HG02759 (cell line): ENCODE results near the gene KLRG1.

Source experiments
- ATAC-seq: cut with Tn5 transposase; IDR thresholded peaks from one replicate; pipeline ENCODE4 v1.9.1; 2021; ENCODE audit warnings: mild to moderate bottlenecking, moderate library complexity; ENCODE audit not compliant: unreplicated experiment

KLRG1 gene

GRCh38 chr12:9040484-9041186, 51.3 kb downstream of the KLRG1 start:
- ATAC-seq: no peak

DNA sequence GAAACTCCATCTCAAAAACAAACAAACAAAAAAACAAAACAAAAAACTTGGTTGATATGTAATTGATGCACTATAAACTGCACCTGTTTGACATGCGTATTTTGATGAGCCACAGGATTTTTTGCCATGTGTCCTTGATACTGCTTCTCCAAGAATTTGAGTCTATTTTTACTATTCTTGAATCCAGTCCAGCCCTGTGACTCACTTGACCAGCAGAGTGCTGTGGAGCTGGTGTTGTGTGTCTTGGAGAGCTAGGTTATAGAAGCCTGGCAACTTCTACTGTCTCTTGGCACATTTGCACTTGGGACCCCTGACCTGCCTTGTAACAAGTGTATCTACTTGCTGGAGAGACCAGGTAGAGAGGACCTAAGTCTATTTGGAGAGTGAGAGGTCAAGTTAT, 52.0 kb downstream of the KLRG1 start:
- no peak for ATAC-seq

GRCh38 chr12:9043766-9044165, 54.4 kb downstream of the KLRG1 start:
- no peak for ATAC-seq

DNA sequence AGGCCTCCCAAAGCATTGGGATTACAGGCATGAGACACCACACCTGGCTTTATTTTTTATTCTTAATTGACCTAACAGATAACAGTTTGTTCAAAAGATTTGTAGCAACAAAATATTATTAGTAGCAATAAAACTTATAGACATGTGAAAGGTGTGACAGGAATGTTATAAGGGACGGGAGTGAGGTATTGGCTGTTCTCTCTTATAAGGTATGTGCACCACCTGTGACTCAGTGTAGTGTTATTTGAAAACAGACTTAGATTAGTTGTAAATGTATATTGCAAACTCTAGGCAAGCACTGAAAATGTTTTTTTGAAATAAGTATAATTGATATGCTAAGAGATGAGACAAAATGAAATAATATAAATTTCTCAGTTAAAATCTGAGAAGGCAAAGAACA, 57.8 kb downstream of the KLRG1 start:
- ATAC-seq: no peak

GRCh38 chr12:9048930-9049329, 59.6 kb downstream of the KLRG1 start:
- ATAC-seq: no peak

GRCh38 chr12:9049520-9050133, 60.3 kb downstream of the KLRG1 start:
- ATAC-seq: no peak

DNA sequence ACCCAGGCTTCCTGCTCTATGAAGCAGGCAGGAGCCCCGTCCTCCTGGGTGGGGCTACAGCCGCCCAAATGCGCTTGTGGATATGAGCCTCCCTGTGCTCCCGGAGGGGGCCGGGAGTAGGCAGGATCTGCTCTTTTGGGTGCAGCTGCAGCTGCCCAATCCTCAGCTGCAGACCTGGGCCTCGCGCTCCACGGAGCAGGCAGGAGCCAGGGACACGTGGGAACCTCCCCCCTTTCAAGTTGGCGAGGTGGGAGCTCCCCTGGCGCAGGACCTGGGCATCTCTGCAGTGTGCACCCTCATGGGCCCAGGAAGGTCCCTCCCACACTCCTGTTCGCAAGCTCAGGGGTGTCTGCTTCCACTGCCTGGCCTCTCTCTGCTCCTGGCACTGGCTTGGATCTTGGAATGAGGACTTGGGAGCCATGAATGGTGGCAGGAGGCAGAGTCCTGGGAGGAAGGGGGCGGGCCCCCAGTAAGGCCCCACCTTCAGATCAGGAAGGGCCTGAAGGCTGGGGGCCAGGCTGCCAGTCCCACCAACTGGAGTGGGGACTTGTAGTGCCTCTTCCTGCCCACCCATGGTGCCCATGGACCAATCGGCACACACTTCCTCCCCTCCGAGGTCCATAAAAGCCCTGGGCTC, 61.3 kb downstream of the KLRG1 start:
- ATAC-seq: no peak

DNA sequence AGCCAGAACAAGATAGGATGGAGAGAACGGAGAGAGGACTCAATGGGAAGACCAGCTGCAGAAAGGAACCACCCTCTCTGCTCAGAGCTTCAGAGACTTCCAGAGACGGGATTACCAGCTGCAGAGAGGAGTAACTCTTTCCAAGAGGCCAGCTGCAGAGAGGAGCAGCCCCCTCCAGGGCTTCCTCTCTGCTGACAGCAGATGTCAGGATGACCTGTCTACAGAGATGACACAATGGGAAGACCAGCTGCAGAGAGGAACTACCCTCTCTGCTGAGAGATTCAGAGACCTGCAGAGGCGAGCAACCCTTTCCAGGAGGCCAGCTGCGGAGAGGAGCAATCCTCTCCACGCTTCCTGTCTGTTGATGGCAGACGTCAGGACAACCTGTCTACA, 61.8 kb downstream of the KLRG1 start:
- ATAC-seq: no peak

- no peak for ATAC-seq
These were observed 63.3 kb downstream of the KLRG1 start for GRCh38 chr12:9052610-9053009.
